Loucy (cell line): ENCODE measurements around the gene ZNF560.

Experiments used
- H2AFZ ChIP-seq: fragments of 200-600 bp; sonication (generic); 2 replicates; pipeline ENCODE4 v1.6.0; 2016; ENCODE audit warnings: antibody characterized with exemption, mild to moderate bottlenecking, low read length, moderate library complexity
- H3F3A ChIP-seq: fragments of 200-600 bp; 2 replicates; pipeline ENCODE4 v1.6.0; 2016; ENCODE audit warnings: antibody characterized with exemption, low read depth, mild to moderate bottlenecking
- H3K27me3 ChIP-seq: fragments of 200-600 bp; sonication (generic); 2 replicates; pipeline ENCODE4 v1.6.1; 2014; ENCODE audit warnings: low read length, mild to moderate bottlenecking; ENCODE audit not compliant: insufficient read depth, poor library complexity, severe bottlenecking
- H3K36me3 ChIP-seq: fragments of 200-600 bp; sonication (generic); 2 replicates; pipeline ENCODE4 v1.6.1; 2016; ENCODE audit warnings: low read length; ENCODE audit not compliant: insufficient read depth
- H3K4me1 ChIP-seq: fragments of 200-600 bp; sonication (generic); 2 replicates; pipeline ENCODE4 v1.5.1; 2014; ENCODE audit warnings: low read length, mild to moderate bottlenecking; ENCODE audit not compliant: insufficient read depth, poor library complexity, severe bottlenecking
- H3K4me2 ChIP-seq: fragments of 200-600 bp; sonication (generic); 2 replicates; pipeline ENCODE4 v1.6.0; 2014; ENCODE audit warnings: antibody characterized with exemption, low read length, low read depth, mild to moderate bottlenecking; ENCODE audit not compliant: poor library complexity, severe bottlenecking
- H3K4me3 ChIP-seq: fragments of 200-600 bp; sonication (generic); 2 replicates; pipeline ENCODE4 v1.5.1; 2014; ENCODE audit warnings: low read length, mild to moderate bottlenecking, mixed read lengths; ENCODE audit not compliant: poor library complexity, severe bottlenecking
- H3K79me2 ChIP-seq: fragments of 200-600 bp; sonication (generic); 2 replicates; pipeline ENCODE4 v1.6.1; 2014; ENCODE audit warnings: low read length; ENCODE audit not compliant: insufficient read depth
- H3K9ac ChIP-seq: fragments of 200-600 bp; sonication (generic); 2 replicates; pipeline ENCODE4 v1.6.0; 2014; ENCODE audit warnings: mild to moderate bottlenecking, low read depth, low read length, moderate library complexity; ENCODE audit not compliant: poor library complexity, severe bottlenecking
- H3K9me2 ChIP-seq: fragments of 200-600 bp; sonication (generic); replicated peaks from 2 replicates; pipeline ENCODE4 v1.6.1; 2016; ENCODE audit warnings: low read depth, low read length, mixed read lengths
- H3K9me3 ChIP-seq: fragments of 200-600 bp; sonication (generic); 2 replicates; pipeline ENCODE4 v1.6.1; 2014; ENCODE audit warnings: mild to moderate bottlenecking, antibody characterized with exemption, low read length, low read depth; ENCODE audit not compliant: insufficient read depth
- H4K20me1 ChIP-seq: fragments of 200-600 bp; sonication (generic); 2 replicates; pipeline ENCODE4 v1.6.0; 2014; ENCODE audit warnings: antibody characterized with exemption, low read length, mild to moderate bottlenecking; ENCODE audit not compliant: insufficient read depth, poor library complexity, severe bottlenecking
- EZH2phosphoT487 ChIP-seq: fragments of 200-600 bp; IDR thresholded peaks from 2 replicates; pipeline ENCODE4 v1.6.1; 2018; ENCODE audit warnings: antibody characterized with exemption, mild to moderate bottlenecking, moderate library complexity, borderline replicate concordance
- TF ChIP-seq, protein P1 (sequence below): fragments of 200-600 bp; sonication (generic); conservative IDR thresholded peaks from 2 replicates; pipeline ENCODE4 v1.5.1; 2014; ENCODE audit warnings: mild to moderate bottlenecking, antibody characterized with exemption, low read length

The ZNF560 gene

DNA sequence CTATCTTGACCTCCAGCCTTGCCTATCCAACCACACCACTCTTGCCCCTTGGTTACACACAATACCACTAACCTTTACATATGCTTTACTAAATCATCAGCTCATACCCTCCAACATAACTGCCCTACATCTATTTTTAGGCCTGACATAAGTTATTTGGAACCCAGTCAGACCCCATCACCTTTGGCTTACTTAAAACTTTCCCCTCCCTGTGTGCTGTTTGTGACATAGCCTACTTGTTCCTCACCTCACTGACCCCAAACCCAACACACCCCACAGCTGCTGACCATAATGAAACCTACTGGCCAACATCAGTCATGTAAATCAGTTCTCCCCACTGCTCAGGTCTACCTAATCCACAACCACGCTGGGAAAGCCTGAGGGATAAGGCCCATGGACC lies 68.0 kb downstream of the ZNF560 start:
- Histone ChIP-seq H3K79me2 (peaks cover 70% of the 10 kb centered on the region), H3K9me2 (no peaks in the 10 kb centered on the region), H4K20me1 (peaks cover 15% of the 10 kb centered on the region), H3K27me3 (no peaks in the 10 kb centered on the region), H2AFZ (no peak overlapping the region), H3K4me1 (peaks cover 16% of the 10 kb centered on the region), H3K36me3 (peaks cover under 1% of the 10 kb centered on the region; the same call in 1 of the 2 replicates), H3K4me3 (no peak overlapping the region), H3K4me2 (no peak overlapping the region), H3F3A (no peaks in the 10 kb centered on the region), H3K9me3 (no peaks in the 10 kb centered on the region), H3K9ac (no peak overlapping the region)
- no peak for TF ChIP-seq EZH2phosphoT487
- TF ChIP-seq, protein P1, sequence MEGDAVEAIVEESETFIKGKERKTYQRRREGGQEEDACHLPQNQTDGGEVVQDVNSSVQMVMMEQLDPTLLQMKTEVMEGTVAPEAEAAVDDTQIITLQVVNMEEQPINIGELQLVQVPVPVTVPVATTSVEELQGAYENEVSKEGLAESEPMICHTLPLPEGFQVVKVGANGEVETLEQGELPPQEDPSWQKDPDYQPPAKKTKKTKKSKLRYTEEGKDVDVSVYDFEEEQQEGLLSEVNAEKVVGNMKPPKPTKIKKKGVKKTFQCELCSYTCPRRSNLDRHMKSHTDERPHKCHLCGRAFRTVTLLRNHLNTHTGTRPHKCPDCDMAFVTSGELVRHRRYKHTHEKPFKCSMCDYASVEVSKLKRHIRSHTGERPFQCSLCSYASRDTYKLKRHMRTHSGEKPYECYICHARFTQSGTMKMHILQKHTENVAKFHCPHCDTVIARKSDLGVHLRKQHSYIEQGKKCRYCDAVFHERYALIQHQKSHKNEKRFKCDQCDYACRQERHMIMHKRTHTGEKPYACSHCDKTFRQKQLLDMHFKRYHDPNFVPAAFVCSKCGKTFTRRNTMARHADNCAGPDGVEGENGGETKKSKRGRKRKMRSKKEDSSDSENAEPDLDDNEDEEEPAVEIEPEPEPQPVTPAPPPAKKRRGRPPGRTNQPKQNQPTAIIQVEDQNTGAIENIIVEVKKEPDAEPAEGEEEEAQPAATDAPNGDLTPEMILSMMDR: no peak

DNA sequence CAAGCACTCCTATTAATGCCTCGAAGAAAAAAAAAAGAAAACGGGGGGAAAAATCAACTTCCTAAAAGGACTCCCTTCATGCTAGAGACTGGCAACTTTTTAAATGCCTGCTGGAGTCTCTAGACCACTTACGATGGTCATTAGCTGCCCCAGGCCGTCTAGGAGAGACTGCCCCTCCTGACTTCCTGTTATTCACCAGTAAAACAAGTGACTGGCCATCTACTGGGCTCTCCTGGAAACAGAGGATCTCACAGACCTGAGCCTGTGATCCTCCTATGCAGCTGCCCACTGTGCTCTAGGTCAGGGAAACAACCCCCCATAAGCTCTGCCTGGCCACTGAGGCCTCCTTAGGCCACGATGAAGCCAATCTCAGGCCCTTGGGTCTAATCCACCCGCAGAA lies 70.5 kb downstream of the ZNF560 start:
- H3F3A ChIP-seq: no peaks in the 10 kb centered on the region
- no peak overlapping the region for H2AFZ ChIP-seq
- no peak overlapping the region for H3K9ac ChIP-seq
- H3K4me2 ChIP-seq: no peak overlapping the region
- no peaks in the 10 kb centered on the region for H3K9me3 ChIP-seq
- no peaks in the 10 kb centered on the region for H3K9me2 ChIP-seq
- peaks cover 19% of the 10 kb centered on the region; the same call in 1 of the 2 replicates for H3K36me3 ChIP-seq
- no peak overlapping the region for H3K4me3 ChIP-seq
- TF ChIP-seq EZH2phosphoT487: no peak
- TF ChIP-seq, protein P1: no peak
- peaks cover 52% of the 10 kb centered on the region for H3K79me2 ChIP-seq
- peaks cover 5% of the 10 kb centered on the region for H4K20me1 ChIP-seq
- peaks cover 1% of the 10 kb centered on the region for H3K4me1 ChIP-seq
- no peaks in the 10 kb centered on the region for H3K27me3 ChIP-seq
